HEK293T (cell line): Measurements from ENCODE around the gene TMEM134.

ENCODE experiments used
- CTCF ChIA-PET: fragments of 350-600 bp; formaldehyde crosslinking; extraction: SDS; loops from one replicate; lab custom pipeline; 2021; ENCODE audit warnings: antibody characterized with exemption, inconsistent platforms; lab: Yijun Ruan, JAX
- POLR2A ChIA-PET: fragments of 350-600 bp; formaldehyde crosslinking; extraction: SDS; loops from one replicate; lab custom pipeline; 2020; ENCODE audit warnings: antibody characterized with exemption, inconsistent platforms; lab: Yijun Ruan, JAX
- DNase-seq: peaks from one replicate; pipeline ENCODE4 v3.0.0; 2012; ENCODE audit warnings: mixed read lengths; ENCODE audit errors: extremely low spot score
- ARNT ChIP-seq: fragments of 450-650 bp; IDR thresholded peaks from 2 replicates; pipeline ENCODE4 v1.6.1; 2017; ENCODE audit warnings: mild to moderate bottlenecking
- BHLHE40 ChIP-seq: fragments of 450-650 bp; IDR thresholded peaks from 2 replicates; pipeline ENCODE4 v1.6.1; 2016; ENCODE audit warnings: mild to moderate bottlenecking, moderate library complexity, borderline replicate concordance
- CTBP1 ChIP-seq: fragments of 450-650 bp; IDR thresholded peaks from 2 replicates; pipeline ENCODE4 v1.6.1; 2016; ENCODE audit warnings: borderline replicate concordance
- ELF4 ChIP-seq: fragments of 450-650 bp; IDR thresholded peaks from 2 replicates; pipeline ENCODE4 v1.6.1; 2017; ENCODE audit warnings: antibody characterized with exemption
- FOXA1 ChIP-seq: fragments of 450-650 bp; IDR thresholded peaks from 2 replicates; pipeline ENCODE4 v1.6.1; 2016; ENCODE audit warnings: mild to moderate bottlenecking
- FOXK2 ChIP-seq: fragments of 450-650 bp; IDR thresholded peaks from 2 replicates; pipeline ENCODE4 v1.6.1; 2016; ENCODE audit warnings: mild to moderate bottlenecking
- FOXM1 ChIP-seq: fragments of 450-650 bp; IDR thresholded peaks from 2 replicates; pipeline ENCODE4 v1.6.1; 2017; ENCODE audit warnings: mild to moderate bottlenecking, borderline replicate concordance
- HDGF ChIP-seq: fragments of 450-650 bp; IDR thresholded peaks from 2 replicates; pipeline ENCODE4 v1.6.1; 2017; ENCODE audit warnings: antibody characterized with exemption, borderline replicate concordance
- L3MBTL2 ChIP-seq: fragments of 450-650 bp; conservative IDR thresholded peaks from 2 replicates; pipeline ENCODE4 v1.6.1; 2016; ENCODE audit warnings: mild to moderate bottlenecking
- LEF1 ChIP-seq: fragments of 450-650 bp; IDR thresholded peaks from 2 replicates; pipeline ENCODE4 v1.6.1; 2017; ENCODE audit warnings: mild to moderate bottlenecking, borderline replicate concordance
- NFRKB ChIP-seq: fragments of 450-650 bp; IDR thresholded peaks from 2 replicates; pipeline ENCODE4 v1.6.1; 2016; ENCODE audit warnings: mild to moderate bottlenecking, moderate library complexity
- SP1 ChIP-seq: fragments of 450-650 bp; IDR thresholded peaks from 2 replicates; pipeline ENCODE4 v1.6.1; 2017
- SUZ12 ChIP-seq: fragments of 450-650 bp; IDR thresholded peaks from 2 replicates; pipeline ENCODE4 v1.6.1; 2016; ENCODE audit warnings: mild to moderate bottlenecking
- TARDBP ChIP-seq: fragments of 450-650 bp; IDR thresholded peaks from 2 replicates; pipeline ENCODE4 v1.6.1; 2016
- ZNF384 ChIP-seq: fragments of 450-650 bp; IDR thresholded peaks from 2 replicates; pipeline ENCODE4 v1.6.1; 2016
- TF ChIP-seq, protein P1 (sequence below): fragments of 450-650 bp; IDR thresholded peaks from 2 replicates; pipeline ENCODE4 v1.6.1; 2016

TMEM134 gene

DNA sequence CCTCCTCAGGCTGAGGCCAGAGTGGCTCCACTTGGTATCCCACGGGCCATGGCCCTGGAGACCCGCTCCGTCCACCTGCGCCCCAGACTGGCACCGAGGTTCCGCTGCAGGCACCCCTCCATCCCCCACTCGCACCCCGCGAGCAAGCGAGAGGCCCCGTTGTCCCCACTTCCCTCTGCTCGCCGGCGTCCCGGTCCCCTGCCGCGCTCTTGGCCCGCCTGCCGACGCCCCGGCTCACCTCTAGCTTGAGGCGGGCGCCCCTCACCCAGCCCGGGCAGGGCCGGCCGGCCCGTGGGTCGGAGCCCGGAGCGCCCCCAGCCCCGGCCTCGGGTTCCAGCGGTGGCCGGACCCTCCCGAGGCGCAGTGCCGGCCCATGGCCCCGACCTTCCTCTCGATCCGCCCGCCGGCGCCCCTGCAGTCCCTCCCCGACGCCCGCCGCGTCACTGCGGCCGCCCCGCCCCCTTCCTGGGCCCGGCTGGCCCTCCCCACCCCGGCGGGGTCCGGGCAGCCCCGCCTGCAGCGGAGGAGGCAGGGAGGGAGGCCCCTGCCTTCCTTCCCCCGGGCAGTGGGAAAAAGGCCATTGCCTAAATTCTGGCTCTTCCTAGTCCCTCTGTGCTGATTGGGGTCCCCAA lies 36.0 kb upstream of the TMEM134 start, which contains the start of gene PITPNM1:
Gene PITPNM1 (minus strand): TSS at position 414 of the 632 bp plus-strand sequence. CDS start 1,183 bp downstream, outside the sequence.
- TF ChIP-seq HDGF (no peak), BHLHE40 (no peak), ELF4 (no peak), ARNT (no peak), FOXA1 (no peak)
- DNase-seq, result peak; percentile 57
- POLR2A ChIA-PET, result interaction anchor here (1.2 to 1.7 kb wide), 2 partner anchors 37 to 113 kb away, joined by 4 read pairs; partner anchors contain the start of gene RAD9A
- CTCF ChIA-PET, result no interaction called here

DNA sequence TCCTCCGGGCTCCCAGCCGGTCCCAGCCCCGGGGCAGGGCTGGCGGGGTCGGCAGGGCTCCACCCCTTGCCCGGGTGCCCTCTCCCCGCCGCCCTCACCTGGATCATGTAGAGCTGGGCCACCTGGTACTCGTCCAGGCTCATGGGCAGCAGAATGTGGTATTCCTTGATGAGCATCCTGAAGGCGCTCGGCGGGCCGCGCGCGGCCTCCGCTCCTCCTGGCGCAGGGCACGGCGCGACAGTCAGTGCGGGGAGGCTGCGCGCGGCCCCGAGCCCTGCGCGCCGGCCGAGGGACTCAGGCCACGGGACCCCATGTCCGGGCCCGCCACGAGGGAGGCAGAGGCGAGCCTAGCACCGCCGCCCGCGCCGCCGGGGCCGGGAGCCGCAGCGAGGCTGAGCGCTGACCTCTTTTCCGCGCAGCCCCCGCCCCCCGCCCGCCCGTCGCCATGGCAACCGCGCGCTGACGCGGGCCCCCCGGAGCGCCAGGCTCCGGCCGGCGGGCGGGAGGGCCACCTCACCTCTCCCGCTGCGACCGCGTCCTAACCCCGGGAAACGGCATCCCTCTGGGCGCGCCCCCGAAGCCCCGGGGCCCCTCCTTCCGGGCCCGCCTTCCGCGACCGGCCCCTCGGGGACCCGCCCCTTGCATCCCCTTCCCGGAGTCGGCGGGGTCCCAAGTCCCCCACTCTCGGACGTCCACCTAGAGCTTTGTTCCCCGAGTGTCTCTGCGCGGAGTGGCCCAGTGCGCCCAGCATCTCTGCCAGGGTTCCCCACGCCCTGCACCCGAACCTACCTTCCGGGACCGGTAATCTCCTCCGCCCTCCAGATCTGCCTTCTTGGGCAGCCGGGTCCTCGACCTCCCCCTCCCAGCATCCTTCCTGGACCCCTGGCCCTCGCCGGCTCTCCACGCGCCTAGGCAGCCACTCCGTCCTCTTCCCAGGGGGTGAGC lies 35.2 kb upstream of the TMEM134 start:
- ChIA-PET CTCF (no interaction called here), POLR2A (interaction anchor here (1.2 to 1.7 kb wide), 2 partner anchors 36 to 112 kb away, joined by 4 read pairs; partner anchors contain the start of gene RAD9A)
- DNase-seq, result peak; percentile 58
- TF ChIP-seq FOXM1 (no peak), ARNT (no peak), BHLHE40 (no peak), ELF4 (no peak)

DNA sequence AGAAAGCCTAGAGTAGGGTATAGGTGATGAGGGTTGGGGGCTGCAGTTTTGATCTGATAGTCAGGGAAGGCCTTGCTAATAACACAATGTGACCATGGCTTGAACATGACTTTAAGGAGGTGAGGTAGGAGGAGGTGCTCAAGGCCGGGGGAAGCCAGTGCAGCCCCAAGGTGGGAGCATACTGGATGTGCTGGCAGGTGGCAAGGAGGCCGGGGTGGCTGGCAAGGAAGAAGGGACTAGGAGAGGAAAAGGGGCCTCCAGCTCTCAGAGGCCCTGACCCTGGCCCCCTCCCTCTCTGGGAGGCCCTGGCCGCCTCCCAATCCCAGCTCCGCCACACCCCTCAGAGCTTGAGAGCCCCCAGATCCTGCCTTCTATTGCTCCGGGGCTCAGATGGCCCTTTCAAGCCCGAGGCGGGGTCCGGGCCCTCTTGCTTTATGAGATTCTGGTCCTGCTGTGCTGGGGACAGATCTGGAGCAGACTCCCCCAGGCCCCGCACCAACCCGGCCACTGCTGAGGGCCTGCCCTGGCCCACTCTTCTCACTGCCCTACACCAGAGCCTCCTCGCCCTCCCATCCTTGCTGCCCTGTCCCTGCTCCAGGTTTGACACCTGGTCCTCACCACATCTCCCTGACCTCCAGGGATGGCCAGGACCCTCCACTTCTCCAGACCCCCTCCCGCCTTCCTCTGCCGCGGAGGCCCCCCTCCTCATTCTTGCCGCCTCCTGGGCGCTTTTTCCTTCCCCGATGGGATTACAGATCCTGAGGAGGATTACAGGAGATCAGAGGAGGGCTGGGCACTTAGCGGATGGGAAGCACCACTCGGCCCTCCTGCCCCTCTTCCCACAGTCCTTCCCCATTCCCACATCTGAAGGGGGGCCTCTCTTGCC lies 34.3 kb upstream of the TMEM134 start:
- DNase-seq, result no peak
- ChIA-PET CTCF (no interaction called here), POLR2A (no interaction called here)
- no peak for TF ChIP-seq LEF1
- TF ChIP-seq, protein P1, sequence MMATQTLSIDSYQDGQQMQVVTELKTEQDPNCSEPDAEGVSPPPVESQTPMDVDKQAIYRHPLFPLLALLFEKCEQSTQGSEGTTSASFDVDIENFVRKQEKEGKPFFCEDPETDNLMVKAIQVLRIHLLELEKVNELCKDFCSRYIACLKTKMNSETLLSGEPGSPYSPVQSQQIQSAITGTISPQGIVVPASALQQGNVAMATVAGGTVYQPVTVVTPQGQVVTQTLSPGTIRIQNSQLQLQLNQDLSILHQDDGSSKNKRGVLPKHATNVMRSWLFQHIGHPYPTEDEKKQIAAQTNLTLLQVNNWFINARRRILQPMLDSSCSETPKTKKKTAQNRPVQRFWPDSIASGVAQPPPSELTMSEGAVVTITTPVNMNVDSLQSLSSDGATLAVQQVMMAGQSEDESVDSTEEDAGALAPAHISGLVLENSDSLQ, result no peak
- no peak for TF ChIP-seq NFRKB
- no peak for TF ChIP-seq FOXM1
- no peak for TF ChIP-seq SP1
- no peak for TF ChIP-seq CTBP1
- TF ChIP-seq FOXA1, result no peak
- TF ChIP-seq ZNF384, result no peak
- no peak for TF ChIP-seq TARDBP
- no peak for TF ChIP-seq BHLHE40
- no peak for TF ChIP-seq ELF4
- no peak for TF ChIP-seq HDGF

DNA sequence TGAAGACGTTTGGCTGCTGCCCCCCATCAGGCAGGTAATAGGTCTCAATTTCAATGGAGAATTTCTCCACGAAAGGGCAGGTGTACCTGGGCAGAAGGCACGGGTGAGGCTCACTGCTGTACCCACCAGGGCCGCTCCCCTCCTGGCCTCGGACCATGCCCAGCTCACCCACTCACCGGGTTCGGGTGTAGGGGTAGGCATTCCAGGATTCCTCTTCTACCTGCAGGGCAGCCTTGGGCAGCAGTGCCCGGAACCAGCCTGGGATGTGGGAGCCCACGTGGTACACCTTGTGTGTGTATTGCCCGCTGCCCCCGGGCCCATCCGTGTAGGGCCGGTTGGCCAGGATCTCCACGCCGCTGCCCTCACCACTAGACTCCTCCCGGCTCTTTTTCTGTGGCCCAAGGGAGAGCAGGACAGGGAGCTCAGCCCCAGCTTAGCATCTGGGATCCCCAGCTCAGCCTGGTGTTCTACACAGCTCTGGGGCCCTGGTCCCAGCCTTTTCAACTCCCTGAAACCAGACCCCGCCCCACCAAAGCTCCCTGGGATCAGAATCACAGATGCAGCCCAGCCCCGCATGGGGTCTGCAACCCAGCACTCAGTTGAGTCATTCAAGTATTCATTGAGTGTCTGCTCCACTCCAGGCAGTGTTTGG lies 33.4 kb upstream of the TMEM134 start:
- POLR2A ChIA-PET, result interaction anchor here (0.6 kb wide), 1 partner anchor 20 kb away, joined by 4 read pairs; the partner anchor contains the start of gene AIP
- DNase-seq, result no peak
- CTCF ChIA-PET, result no interaction called here
- TF ChIP-seq LEF1, result no peak
- no peak for TF ChIP-seq ZNF384
- TF ChIP-seq FOXM1, result no peak
- TF ChIP-seq FOXA1, result no peak

DNA sequence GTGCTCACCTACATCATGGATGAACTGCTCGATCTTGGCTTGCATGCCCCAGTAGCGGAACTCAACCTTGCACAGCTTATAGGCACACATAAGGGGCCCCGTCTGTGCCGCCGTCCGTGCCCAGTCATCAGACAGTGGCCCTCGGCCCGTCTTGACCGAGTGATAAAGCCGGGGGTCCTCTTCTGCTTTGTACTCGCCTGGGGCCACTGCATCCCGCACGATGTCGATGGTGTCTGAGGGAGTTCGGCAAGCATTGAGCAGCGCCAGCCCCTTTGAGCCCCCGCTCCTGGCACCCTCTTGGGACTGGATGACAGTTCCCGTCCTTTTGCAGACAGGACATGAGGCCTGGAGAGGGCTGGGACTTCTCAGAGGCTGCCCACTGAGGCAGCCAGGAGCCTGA lies 32.8 kb upstream of the TMEM134 start:
- TF ChIP-seq HDGF (no peak), BHLHE40 (no peak), FOXA1 (no peak), ELF4 (no peak), ZNF384 (no peak), SP1 (no peak), L3MBTL2 (no peak), FOXK2 (no peak), CTBP1 (no peak), SUZ12 (no peak), FOXM1 (no peak), ARNT (no peak), TARDBP (no peak), LEF1 (no peak)
- TF ChIP-seq, protein P1, result no peak
- CTCF ChIA-PET, result no interaction called here
- no peak for DNase-seq
- POLR2A ChIA-PET, result interaction anchor here (0.6 kb wide), 1 partner anchor 19 kb away, joined by 4 read pairs; the partner anchor contains the start of gene AIP
